ENCODE measurements around the gene DNLZ. TPM values are rescaled to one million over a fixed set of nuclear protein-coding genes. Genes with fewer than 3 reads are reported as not detected.

DNLZ gene
- polyA plus RNA-seq, 1 of the 3 experiments (the other 2 are of a cell fraction), result 40.6 TPM

GRCh38 chr9:136339958-136340310 is 23.6 kb downstream of the DNLZ start:
- H4K20me1 ChIP-seq (ENCODE audit: insufficient read depth), result no peaks in the 10 kb centered on the region
- H3F3A ChIP-seq (replicated peaks; ENCODE audit: insufficient read depth), result no peaks in the 10 kb centered on the region
- POLR2A ChIA-PET, result no interaction called here
- H3K36me3 ChIP-seq (replicated peaks in 1 of 2; ENCODE audit: control insufficient read depth in 1 of 2, insufficient read depth in 2 of 2, low read length in 1 of 2), result peaks cover 0 to 60% of the 10 kb centered on the region in 2 experiments
- no peak overlapping the region for H3K4me3 ChIP-seq (ENCODE audit: low read depth in 2 of 2, low read length in 1 of 2)
- no peaks in the 10 kb centered on the region for H3K79me2 ChIP-seq (ENCODE audit: insufficient read depth)
- WGBS (ENCODE audit: low lambda C conversion rate), result 89% methylated on average over 3 of the region's 12 CpGs
- H3K27me3 ChIP-seq (ENCODE audit: insufficient read depth), result no peaks in the 10 kb centered on the region
- H3K9ac ChIP-seq, result no peak overlapping the region
- no peak overlapping the region for H3K27ac ChIP-seq (ENCODE audit: low read depth in 2 of 2, low read length in 1 of 2)
- no peaks in the 10 kb centered on the region for H3K9me2 ChIP-seq
- CTCF ChIA-PET, result interaction anchor here (0.6 to 2.6 kb wide), 8 partner anchors 11 to 61 kb away, joined by 3 to 11 read pairs (median 4); no protein-coding TSS in a partner anchor
- H3K9me3 ChIP-seq, result no peaks in the 10 kb centered on the region
- no peak overlapping the region for H3K4me2 ChIP-seq
- H3K4me1 ChIP-seq (ENCODE audit: control insufficient read depth in 1 of 2, insufficient read depth in 2 of 2, low read depth in 1 of 2, low read length in 1 of 2), result peaks cover 0 to 4% of the 10 kb centered on the region in 2 experiments; a peak in 1 of 4 replicates
- DNase-seq, result no peak
- no peak overlapping the region for H2AFZ ChIP-seq (ENCODE audit: low read depth)
- TF ChIP-seq MEF2A (IDR thresholded peaks at IDR 0.05; ENCODE audit: borderline replicate concordance, low read depth) (no peak), TAF1 (IDR thresholded peaks at IDR 0.05; ENCODE audit: borderline replicate concordance, low read depth, low read length) (no peak), MAX (IDR thresholded peaks at IDR 0.05; ENCODE audit: low read depth) (no peak), CHD2 (IDR thresholded peaks at IDR 0.05; ENCODE audit: low read length, partially characterized antibody) (no peak), GATA2 (CRISPR knock-in tag; IDR thresholded peaks at IDR 0.05) (no peak), ELF1 (IDR thresholded peaks at IDR 0.05) (no peak), JUND (IDR thresholded peaks at IDR 0.05) (no peak), TEAD4 (IDR thresholded peaks at IDR 0.05; ENCODE audit: borderline replicate concordance, insufficient read depth) (no peak)

GRCh38 chr9:136339173-136339957 is 24.2 kb downstream of the DNLZ start:
- H3K27ac ChIP-seq (ENCODE audit: low read depth in 2 of 2, low read length in 1 of 2), result no peak overlapping the region
- POLR2A ChIA-PET, result no interaction called here
- peak overlapping the region in 1 of 2 experiments; percentile 29; a peak in 1 of 4 replicates for H3K4me3 ChIP-seq (ENCODE audit: low read depth in 2 of 2, low read length in 1 of 2)
- H3K9ac ChIP-seq, result no peak overlapping the region
- no peaks in the 10 kb centered on the region for H3K27me3 ChIP-seq (ENCODE audit: insufficient read depth)
- WGBS (ENCODE audit: low lambda C conversion rate), result 82% methylated on average over 16 of the region's 32 CpGs
- no peaks in the 10 kb centered on the region for H3K9me2 ChIP-seq
- H3K79me2 ChIP-seq (ENCODE audit: insufficient read depth), result no peaks in the 10 kb centered on the region
- H3K4me2 ChIP-seq, result no peak overlapping the region
- DNase-seq, result peak; percentile 83
- no peaks in the 10 kb centered on the region for H3F3A ChIP-seq (replicated peaks; ENCODE audit: insufficient read depth)
- H4K20me1 ChIP-seq (ENCODE audit: insufficient read depth), result no peaks in the 10 kb centered on the region
- no peak overlapping the region for H2AFZ ChIP-seq (ENCODE audit: low read depth)
- CTCF ChIA-PET, result interaction anchor here (0.6 to 2.6 kb wide), 8 partner anchors 11 to 62 kb away, joined by 3 to 11 read pairs (median 4); no protein-coding TSS in a partner anchor
- H3K4me1 ChIP-seq (ENCODE audit: control insufficient read depth in 1 of 2, insufficient read depth in 2 of 2, low read depth in 1 of 2, low read length in 1 of 2), result no peaks in the 10 kb centered on the region; a peak in 1 of 4 replicates
- no peaks in the 10 kb centered on the region for H3K9me3 ChIP-seq
- TF ChIP-seq RAD21 (IDR thresholded peaks at IDR 0.05; ENCODE audit: low read length), result peak; percentile 62
- TF ChIP-seq CTCF (IDR thresholded peaks at IDR 0.05), result peak; percentile 73
- TF ChIP-seq CHD2 (IDR thresholded peaks at IDR 0.05; ENCODE audit: low read length, partially characterized antibody), result no peak
- peak; percentile 42 for TF ChIP-seq SMC3 (IDR thresholded peaks at IDR 0.05; ENCODE audit: low read depth, low read length)
- TF ChIP-seq FOXM1 (IDR thresholded peaks at IDR 0.05; ENCODE audit: low read depth), result no peak
- H3K36me3 ChIP-seq (replicated peaks in 1 of 2; ENCODE audit: control insufficient read depth in 1 of 2, insufficient read depth in 2 of 2, low read length in 1 of 2), result peaks cover 0 to 60% of the 10 kb centered on the region in 2 experiments

All from SK-N-SH (cell line).